Pulmonary artery endothelial cell (primary cell): ENCODE measurements around the gene CMTM3. TPM values are rescaled to one million over a fixed set of nuclear protein-coding genes. Genes with fewer than 3 reads are reported as not detected.
"Not testable (repeated sequence)": the region's sequence is repeated elsewhere in the genome, so short reads cannot be mapped to it uniquely, and the experiment has no call there.

Source experiments
- DNase-seq: peaks from one replicate; pipeline ENCODE4 v3.0.0-alpha.2; 2011; ENCODE audit warnings: low read depth, low spot score
- total RNA-seq: library from RNA; depleted of rRNA; stranded (reverse); fragments of >200 nt; gene quantifications from 2 replicates; pipeline ENCODE4 v1.2.3, GENCODE V29; 2014

Gene CMTM3, protein sequence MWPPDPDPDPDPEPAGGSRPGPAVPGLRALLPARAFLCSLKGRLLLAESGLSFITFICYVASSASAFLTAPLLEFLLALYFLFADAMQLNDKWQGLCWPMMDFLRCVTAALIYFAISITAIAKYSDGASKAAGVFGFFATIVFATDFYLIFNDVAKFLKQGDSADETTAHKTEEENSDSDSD
- 23.5 and 23.7 TPM in 2 replicates for total RNA-seq

DNA sequence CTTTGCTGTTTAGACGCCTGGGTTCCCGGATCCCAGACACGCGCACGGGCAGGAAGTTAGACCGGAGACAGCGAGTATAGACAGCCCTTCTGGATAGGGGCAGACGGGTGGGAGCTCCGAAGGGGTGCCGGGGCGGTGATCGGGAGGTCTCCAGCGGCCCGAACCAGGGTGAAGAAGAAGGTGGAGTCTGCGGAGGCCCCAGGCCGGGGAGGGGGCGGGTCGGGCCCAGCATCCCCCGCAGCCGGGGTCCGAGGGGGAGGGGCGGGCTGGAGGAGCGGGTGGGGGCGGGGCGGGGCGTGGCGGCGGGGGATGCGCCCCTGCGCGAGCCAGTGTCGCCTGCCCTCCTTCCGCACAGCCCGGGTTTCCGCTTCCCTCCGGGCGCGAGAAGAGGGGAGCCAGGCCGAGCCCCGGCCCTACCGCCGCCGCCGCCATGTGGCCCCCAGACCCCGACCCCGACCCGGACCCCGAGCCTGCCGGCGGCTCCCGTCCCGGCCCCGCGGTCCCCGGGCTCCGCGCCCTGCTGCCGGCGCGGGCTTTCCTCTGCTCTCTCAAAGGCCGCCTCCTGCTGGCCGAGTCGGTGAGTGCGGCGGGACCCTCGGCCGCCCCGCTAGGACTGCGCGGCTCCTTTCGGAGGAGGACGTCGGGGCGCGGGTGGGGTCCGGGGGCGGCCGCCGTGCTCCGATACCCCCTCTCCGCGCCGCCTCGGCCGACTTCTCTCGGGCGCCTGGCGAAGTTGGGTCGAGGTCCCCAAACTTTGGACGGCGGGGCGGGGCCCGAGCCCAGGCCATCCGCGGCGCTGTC, at the start of gene CMTM3:
Gene CMTM3, plus strand, starts transcription at position 329 of the 801 bp plus-strand sequence. Its CDS starts 102 bp downstream, at position 431.
- DNase-seq = no peak

DNA sequence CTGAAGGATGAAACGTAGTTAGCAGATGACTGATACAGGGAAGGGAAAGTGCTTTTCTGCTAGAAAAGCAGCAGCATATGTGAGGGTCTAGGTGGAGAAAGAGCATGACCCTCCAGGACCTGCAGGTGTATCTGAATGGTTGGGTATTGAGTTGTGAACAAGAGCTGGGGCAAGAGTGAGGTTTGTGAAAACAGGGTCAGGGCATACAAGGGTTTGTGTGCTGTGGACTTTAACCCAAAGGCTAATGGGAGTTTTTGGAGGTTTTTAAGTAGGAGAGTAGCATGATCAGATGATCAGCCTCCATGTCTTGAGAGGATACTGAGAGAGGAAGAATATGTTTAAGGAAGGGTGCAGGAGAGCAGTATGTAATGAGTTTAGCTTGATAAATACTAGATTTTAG, 44.4 kb upstream of the CMTM3 start:
- no peak for DNase-seq

DNA sequence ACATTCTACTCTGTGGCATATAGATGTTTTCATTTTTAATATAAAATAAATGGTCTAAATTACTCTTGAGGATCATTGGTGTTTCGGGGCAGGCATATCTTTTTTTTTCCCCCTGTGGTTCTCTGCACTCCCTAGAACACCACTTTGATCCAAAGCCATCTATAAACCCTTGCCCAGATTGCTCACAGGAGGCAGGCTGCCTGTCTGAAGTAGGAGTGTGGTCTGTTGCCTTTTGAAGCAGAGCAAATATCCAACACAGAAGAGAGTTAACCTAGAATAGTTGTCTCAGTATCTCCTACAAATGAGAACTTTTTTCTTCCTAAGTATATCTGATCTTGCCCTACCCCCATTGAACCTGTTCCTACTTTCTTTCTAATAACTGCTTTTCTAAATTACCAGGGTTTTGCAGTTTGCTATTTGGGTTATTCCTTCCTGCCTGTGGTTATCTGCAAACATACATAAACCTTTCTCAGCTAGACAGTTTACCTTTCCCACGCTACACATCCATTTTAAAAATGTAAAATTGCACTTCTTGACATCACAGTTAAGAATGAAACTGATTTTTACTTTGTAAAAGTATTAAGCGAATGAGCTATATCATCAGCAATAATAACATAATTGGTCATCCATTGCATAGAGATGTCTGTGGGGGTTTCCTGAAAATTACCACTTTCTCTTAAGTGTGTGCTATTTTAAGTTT, 43.0 kb upstream of the CMTM3 start:
- no peak for DNase-seq

DNA sequence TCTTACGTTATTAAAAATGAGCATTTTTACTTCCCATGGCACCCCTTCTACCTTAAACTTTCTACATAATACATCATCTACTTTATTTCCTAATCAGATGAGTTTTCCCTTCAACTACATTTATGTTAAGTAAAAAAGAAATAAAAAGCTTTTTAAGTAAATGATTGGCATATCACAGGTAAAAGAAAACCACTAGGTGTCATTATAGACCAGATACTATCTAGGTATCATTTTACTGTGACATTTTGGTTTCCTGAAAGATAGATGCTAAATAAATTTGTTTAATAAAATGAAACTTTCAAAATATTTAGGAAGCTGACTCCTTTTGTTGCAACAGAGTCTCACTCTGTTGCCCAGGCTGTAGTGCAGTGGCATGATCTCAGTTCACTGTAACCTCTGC, 42.1 kb upstream of the CMTM3 start:
- no peak for DNase-seq

DNA sequence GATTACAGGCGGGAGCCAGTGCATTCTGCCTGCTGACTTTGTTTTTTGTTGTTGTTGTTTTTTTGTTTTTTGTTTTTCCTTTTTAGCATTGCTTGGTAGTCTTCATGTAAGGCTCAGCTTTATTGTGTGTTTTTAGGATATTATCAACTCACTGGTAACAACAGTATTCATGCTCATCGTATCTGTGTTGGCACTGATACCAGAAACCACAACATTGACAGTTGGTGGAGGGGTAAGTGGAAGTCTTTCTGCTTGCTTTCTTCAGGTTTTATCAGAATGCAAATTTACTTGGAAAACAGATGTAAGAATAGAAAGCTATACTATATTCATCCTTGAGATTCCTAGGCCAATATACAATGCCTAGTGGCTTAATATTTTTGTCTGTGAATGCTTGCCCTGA, 41.5 kb upstream of the CMTM3 start:
- no peak for DNase-seq

DNA sequence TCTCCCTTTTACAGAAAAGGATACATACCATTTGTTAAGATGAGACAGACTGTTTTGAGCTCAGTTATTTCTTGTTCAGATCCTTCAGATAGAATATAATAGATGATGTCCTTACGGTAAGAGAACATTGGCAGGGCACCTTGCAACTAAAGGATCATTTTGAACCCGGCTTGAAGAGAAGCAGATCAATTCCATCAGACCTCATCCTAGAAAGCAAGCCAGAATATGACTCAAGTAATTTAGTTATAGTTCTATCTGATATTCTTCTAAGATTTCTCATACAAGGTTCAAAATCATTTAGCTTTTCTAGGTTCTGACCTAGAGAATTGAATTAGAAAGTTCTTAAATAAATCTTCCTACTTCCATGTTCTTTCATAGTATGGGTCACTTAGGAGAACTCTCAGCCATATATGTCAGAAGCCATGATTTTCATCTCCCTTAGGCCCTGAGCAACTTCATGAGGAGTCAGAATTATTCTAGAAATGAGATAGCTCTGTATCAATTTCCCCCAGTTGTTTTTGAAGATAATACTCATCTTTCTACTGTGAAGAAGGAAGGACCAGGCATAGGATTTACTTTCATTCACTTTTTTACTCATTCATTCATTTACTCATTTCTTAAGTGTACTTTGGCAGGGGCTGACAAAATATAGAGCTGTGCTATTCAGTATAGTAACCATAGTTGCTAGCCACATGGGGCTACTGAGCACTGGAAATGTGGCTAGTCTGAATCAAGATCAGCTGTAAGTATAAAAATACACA, 40.8 kb upstream of the CMTM3 start:
- no peak for DNase-seq

DNA sequence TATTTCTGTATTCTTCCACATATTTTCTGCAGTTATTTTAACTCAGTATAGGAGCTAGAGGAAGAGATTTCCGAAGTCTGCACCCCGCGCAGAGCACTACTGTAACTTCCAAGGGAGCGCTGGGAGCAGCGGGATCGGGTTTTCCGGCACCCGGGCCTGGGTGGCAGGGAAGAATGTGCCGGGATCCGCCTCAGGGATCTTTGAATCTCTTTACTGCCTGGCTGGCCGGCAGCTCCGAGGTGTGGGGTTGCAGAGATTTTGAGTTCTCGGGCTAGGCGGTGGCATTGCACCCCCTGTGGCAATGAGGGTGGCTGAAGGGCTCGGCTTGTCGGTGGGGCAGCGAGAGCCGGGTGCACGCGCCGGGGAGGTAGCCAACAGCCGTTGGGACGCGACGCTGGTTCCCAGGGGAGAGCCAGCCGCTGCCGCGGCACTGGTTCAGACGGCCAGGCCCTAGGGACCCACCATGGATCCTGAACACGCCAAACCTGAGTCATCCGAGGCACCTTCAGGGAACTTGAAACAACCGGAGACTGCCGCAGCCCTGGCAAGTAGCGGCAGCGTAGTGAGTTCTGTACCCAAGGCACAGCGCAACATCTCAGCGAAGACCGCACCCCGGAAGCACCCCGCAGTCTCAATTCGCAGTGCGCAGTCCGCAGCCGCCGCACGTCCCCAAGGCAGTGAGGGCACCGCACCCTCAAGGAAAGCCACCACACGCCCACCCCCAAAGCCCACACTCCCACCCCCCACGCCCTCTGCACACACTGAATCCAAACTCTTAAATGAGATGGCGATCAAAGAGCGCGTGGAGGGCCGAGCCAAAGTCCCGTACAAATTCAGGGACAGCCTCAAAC, 38.2 kb upstream of the CMTM3 start, which contains the start of gene CMTM1:
Gene CMTM1, plus strand, starts transcription at position 389 of the 851 bp plus-strand sequence. Its CDS starts 75 bp downstream, at position 464.
- no peak for DNase-seq

DNA sequence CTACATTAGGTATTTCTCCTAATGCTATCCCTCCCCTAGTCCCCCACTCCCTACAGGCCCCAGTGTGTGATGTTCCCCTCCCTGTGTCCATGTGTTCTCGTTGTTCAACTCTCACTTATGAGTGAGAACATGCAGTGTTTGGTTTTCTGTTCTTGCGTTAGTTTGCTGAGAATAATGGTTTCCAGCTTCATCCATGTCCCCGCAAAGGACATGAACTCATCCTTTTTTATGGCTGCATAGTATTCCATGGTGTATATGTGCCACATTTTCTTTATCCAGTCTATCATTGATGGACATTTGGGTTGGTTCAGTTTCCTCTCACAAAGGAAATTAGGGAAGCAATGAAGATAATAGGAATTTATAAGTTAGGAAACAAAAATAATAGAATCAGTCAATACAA, 37.2 kb upstream of the CMTM3 start:
- not testable (repeated sequence) for DNase-seq

DNA sequence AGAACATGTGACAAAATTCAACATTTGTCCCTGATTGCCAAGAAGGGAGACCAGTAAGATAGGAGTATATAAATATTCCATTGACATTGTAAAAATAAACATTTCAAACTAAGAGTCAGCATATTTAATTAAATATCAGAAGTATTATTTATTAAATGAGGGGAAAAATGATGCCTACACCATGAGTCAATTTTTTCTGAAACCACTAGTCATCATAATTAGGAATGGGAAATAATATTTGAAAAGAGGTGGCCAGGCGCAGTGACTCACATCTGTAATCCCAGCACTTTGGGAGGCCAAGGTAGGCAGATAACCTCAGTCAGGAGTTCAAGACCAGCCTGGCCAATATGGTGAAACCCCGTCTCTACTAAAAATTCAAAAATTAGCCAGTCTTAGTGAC, 36.1 kb upstream of the CMTM3 start:
- DNase-seq = no peak

DNA sequence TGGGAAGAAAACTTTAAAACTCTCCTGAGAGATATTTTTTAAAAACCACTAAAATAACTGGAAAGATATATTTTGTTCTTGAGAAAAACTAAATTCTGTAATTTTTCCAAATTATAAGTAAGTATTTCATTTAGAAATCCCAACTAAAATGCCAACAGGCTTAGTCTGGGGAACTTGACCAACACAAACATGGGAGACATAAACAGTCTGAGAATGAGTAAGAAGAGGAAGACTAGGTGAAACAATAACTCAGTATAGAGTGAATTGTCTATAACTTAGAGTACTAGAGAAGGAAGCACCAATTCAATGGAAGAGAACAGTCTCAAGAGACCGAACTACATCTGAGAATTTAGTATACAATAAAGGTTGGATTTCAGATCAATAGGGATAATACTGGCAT, 35.4 kb upstream of the CMTM3 start:
- DNase-seq = no peak

DNA sequence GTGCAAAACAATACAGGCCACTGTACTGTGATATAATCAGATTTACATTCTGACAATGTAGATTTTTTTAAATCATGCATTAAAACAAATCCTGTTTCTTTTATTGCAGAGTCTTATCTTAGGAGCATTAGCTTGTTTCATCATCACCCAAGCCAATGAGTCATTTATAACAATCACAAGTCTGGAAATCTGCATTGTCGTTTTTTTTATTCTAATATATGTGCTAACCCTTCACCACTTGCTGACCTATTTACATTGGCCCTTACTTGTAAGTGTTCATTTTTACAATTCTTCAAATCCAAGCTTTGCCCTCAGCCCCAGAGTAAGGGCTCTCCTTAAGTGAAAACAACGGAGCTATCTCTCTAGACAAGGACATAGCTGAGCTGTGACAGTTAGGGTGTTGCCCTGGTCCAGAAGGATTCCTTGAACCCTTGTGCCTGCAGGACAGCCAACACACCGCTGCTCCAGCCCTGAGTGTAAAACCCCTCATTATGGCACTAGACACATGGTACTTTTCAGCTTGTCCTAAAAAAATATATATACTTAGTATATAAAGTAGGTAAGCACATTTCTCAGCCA, 34.6 kb upstream of the CMTM3 start:
- peak; percentile 40 for DNase-seq

DNA sequence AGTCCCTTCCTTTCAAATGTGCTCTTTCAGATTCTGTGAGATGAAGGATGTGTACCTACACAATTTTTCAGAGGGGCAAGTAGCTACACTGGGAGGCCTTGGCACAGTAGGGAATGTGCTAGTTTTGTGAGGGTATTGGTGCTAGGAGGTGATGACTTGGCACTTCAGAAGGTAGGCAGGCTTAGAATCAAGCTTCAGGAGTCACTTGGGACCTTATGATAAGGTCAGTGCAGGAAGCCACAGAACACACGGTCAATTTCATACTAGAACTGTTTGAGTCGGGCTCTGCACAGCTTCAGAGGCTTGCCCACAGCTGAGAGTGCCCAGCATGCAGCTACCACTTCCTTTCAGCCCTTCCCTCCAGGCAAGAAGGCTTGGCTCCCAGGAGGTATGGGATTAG, 32.1 kb upstream of the CMTM3 start:
- DNase-seq = no peak

DNA sequence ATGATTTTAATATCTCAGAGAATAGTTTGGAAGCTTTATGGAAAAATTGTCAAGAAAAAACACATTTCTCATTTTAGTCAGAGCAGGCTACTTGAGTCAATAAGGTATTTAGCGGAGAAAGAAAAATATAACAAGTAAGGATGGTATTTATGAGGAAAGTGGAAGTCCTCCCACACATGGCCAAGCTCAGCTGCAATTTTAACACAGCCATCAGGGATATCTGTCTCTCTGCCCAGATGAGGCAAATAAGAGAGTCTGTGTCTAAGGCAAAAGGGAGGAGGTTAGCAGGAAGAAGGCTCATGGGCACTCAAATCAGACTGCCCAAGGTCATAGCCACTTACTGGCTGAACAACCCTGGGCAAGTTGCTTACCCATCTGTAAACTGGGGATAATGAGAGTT, 30.4 kb upstream of the CMTM3 start:
- DNase-seq = no peak

DNA sequence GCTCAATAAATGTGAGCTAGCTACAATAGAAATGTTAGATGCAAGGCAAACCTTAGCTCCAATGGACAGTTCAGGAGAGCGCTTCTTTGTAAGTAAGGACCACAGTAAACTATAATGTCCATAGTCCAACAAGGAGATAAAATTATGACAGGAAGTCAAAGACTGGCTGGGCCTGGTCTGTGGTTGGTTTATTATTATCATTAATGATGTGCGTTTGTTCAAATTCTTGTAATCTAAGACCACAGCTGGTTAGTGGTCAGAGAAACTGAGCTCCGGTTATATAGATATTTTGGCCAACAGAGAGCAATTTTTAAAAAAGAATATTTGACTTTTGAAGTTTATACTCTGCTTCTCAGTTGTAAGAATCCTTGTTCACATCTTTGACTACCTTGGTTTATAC, 30.0 kb upstream of the CMTM3 start:
- DNase-seq = no peak

DNA sequence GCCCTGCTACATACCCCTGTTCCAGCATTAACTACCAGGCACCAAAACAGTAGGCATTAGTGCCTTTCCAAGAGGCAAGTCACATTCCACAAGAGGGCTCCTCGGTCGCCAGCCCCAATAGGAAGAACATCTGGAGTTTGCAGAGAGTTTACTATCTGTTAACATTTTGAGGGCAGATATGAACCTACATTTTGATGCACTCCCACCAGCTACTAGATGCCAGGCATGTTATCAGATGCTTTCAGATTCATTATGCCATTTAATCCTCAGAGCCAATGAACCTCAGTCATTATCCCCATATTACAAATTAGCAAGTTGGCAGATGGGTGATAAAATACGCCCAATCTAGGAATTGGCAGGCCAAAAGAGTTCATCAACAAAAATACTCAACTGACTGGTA, 29.4 kb upstream of the CMTM3 start:
- no peak for DNase-seq

DNA sequence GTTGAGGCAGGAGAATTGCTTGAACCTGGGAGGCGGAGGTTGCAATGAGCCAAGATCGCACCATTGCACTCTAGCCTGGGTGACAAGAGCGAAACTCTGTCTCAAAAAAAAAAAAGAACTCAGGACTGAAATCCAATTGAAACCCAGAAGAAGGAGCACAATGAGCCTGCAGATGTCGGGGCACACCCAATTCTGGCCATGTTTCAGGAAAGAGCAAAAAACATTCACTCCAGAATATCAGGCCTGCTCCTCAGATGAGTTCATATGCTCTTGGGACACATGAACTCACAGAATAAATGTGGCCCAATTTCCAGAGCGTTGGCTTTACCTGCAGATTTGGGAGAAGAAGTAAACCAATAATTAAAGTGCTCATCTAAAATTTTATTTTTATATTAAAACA, 28.2 kb upstream of the CMTM3 start:
- no peak for DNase-seq

DNA sequence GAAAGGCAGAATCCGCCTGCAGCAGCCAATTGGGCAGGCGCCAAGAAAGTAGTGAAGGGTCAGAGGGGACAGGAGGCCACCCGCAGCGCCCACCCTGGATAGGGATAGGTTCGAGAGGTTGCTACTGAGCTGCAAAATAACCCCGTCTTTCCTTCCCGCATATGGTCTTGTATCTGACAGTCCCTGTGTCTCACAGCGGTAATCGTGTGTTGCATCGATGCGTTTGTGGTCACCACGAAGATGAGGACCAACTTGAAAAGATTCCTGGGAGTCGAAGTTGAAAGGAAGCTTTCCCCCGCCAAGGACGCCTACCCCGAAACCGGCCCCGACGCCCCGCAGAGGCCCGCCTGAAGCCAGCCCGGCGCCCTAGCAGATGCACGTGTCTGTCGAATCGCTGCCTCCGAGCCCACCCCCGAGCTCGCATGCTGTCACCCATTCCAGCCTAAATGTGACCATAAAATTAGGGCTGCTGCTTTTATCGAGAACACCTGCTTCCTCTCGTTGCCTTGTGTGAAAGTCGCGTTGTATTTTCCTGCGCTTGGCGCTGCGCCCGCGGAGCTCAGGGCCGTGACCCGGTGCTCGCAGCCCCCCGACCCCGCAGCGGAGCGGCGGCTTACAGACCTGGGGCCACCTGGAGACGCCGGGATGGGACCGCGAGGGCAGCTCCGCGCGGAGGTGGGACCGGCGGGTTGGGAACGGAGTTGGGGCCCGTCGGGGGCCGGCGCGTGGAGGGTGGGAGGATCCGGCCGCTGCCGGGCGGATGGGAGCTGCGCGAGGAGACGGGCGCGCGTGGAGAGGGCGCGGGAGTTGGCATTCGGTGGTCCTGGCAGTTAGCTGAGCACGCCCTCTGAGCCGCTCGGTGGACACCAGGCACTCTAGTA, 25.6 kb upstream of the CMTM3 start, which contains the start of gene CMTM2:
Gene CMTM2, plus strand, starts transcription at position 813 of the 881 bp plus-strand sequence. CDS start 145 bp downstream, outside the sequence.
- DNase-seq = no peak

DNA sequence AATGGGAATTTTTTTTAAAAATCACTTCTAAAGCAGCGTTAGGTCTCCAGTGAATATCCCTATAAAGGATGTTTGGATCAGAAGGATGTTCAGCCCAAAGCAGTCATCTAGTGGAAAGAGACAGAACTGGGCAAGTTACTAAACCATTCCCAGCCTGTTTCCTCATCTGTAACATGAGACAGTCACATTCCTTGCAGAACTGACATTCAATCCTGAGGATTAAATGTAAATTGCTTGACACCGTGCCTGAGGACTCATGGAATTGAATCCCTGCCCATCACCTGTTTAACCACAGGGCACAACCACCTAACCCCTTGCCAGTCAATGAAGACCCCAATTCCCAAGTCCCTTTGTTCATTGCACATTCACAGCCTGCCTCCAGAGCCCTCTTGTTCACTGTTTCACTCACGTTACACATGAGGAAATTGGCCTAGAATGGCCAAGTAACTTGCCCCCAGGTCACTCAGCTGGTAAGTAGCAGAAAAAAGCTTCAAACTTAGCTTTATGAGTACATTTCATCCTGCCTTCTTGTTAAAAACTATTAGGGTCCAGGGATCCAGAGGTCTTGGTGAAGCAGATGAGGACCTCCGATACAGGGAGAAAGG, 23.8 kb upstream of the CMTM3 start:
- DNase-seq = no peak
